Lower leg skin (tissue), 3 donors: ENCODE data around the gene PNPLA8.

Experiments
- CTCF ChIP-seq, 3 donors: fragments of 450-650 bp; IDR thresholded peaks; one replicate each; pipeline ENCODE4 v1.5.1; 2016; ENCODE audit warnings: antibody characterized with exemption in 3 of 3, mild to moderate bottlenecking in 3 of 3, moderate library complexity in 2 of 3
- POLR2A ChIP-seq, 2 donors: fragments of 450-650 bp; IDR thresholded peaks; one replicate each; pipeline ENCODE4 v1.6.1; 2016 to 2017; ENCODE audit warnings: antibody characterized with exemption in 2 of 2, mild to moderate bottlenecking in 1 of 2, moderate library complexity in 1 of 2

- TF ChIP-seq CTCF (IDR thresholded peaks at IDR 0.05) (no peak), POLR2A (IDR thresholded peaks at IDR 0.05) (no peak)
Observed at GRCh38 chr7:108565987-108566386, 40.1 kb upstream of the PNPLA8 start.
